ENCODE data around the gene WIZ. TPM values are rescaled to one million over a fixed set of nuclear protein-coding genes. Genes with fewer than 3 reads are reported as not detected.

Gene WIZ
- total and polyA plus RNA-seq, 2 donors (not counting 1 experiment from before 2014, with no cell fraction given): 15.0 to 24.8 TPM

- Mint-ChIP-seq H3K27ac (peak within 1 kb of the TSS; percentile 100), H3K9me3 (ENCODE audit: insufficient read depth) (no peaks in the 10 kb centered on the region), H3K4me1 (peaks cover 39% of the 10 kb centered on the region), H3K27me3 (no peaks in the 10 kb centered on the region), H3K4me3 (peak within 1 kb of the TSS; percentile 100)
- ATAC-seq (ENCODE audit: low read depth) (peak; percentile 93), DNase-seq (peak; percentile 100)
- Histone ChIP-seq H3K27me3 (replicated peaks in 1 of 4; ENCODE audit: control extremely low read depth in 1 of 4, control insufficient read depth in 3 of 4, insufficient read depth in 4 of 4, low read length in 3 of 4) (no peaks in the 10 kb centered on the region), H3K9ac (ENCODE audit: low read length) (peak within 1 kb of the TSS; percentile 95), H3K79me2 (ENCODE audit: control insufficient read depth, insufficient read depth, low read length) (peaks cover 49% of the 10 kb centered on the region), H3K4me2 (replicated peaks; ENCODE audit: low read depth, low read length, poor library complexity, severe bottlenecking) (peak within 1 kb of the TSS; percentile 88), H3K9me3 (ENCODE audit: control extremely low read depth in 1 of 3, control insufficient read depth in 2 of 3, insufficient read depth in 1 of 3, low read length in 2 of 3) (peaks cover 0 to 9% (median 0%) of the 10 kb centered on the region in 3 donors), H3K4me3 (ENCODE audit: control extremely low read depth in 1 of 5, extremely low read depth in 1 of 5, insufficient read depth in 1 of 5, low read depth in 2 of 5, low read length in 4 of 5) (peak within 1 kb of the TSS; percentile 36 to 97 (median 91)), H3K4me1 (ENCODE audit: control insufficient read depth in 2 of 2, insufficient read depth in 2 of 2, low read length in 2 of 2) (peaks cover 18 to 24% of the 10 kb centered on the region in 2 donors), H3K36me3 (replicated peaks in 1 of 2; ENCODE audit: control extremely low read depth in 1 of 2, control insufficient read depth in 1 of 2, extremely low read depth in 1 of 2, insufficient read depth in 2 of 2, low read length in 1 of 2) (peaks cover 2 to 25% of the 10 kb centered on the region in 2 experiments), H2AFZ (ENCODE audit: insufficient read depth, low read depth, low read length, poor library complexity, severe bottlenecking) (peak within 1 kb of the TSS; percentile 78), H3K27ac (ENCODE audit: low read length in 2 of 2) (peak within 1 kb of the TSS; percentile 68 to 85), H4K20me1 (ENCODE audit: control insufficient read depth, insufficient read depth, low read length, poor library complexity, severe bottlenecking) (peaks cover 39% of the 10 kb centered on the region)
- CTCF ChIA-PET: interaction anchor here (0.6 to 7.9 kb wide), 36 partner anchors 8 to 327 kb away, joined by 3 to 145 read pairs (median 4); partner anchors contain the start of genes AKAP8 and RASAL3
- POLR2A ChIA-PET: interaction anchor here (0.5 to 3.7 kb wide), 7 partner anchors 15 to 1668 kb away, joined by 3 to 38 read pairs (median 10); partner anchors contain the start of gene AKAP8
- WGBS (ENCODE audit: insufficient coverage): under 1% methylated on average over 61 of the region's 61 CpGs
- intact Hi-C loops (cut with micrococcal nuclease): loop anchor here (1.0 to 2.0 kb wide), 7 partner anchors 14 to 138 kb away; partner anchors contain the start of genes AKAP8 and RASAL3
- peak; percentile 87 for TF ChIP-seq CTCF (IDR thresholded peaks at IDR 0.05)
- no peak for TF ChIP-seq EZH2 (IDR thresholded peaks at IDR 0.05; ENCODE audit: borderline replicate concordance, insufficient read depth, low read depth, low read length, poor library complexity, severe bottlenecking)
Measured at GRCh38 chr19:15418579-15419412, 31.0 kb downstream of the WIZ start, which contains the start of gene AKAP8L. AKAP8L (minus strand) TSS chr19:15418988; CDS start chr19:15418923, 65 bp downstream.

Measured in B cell (primary cell).